ENCODE data around the gene ADGRF4. TPM values are rescaled to one million over a fixed set of nuclear protein-coding genes. Genes with fewer than 3 reads are reported as not detected.

ADGRF4 gene
- total RNA-seq, 1 donor from 2014 or later = not detected

DNA sequence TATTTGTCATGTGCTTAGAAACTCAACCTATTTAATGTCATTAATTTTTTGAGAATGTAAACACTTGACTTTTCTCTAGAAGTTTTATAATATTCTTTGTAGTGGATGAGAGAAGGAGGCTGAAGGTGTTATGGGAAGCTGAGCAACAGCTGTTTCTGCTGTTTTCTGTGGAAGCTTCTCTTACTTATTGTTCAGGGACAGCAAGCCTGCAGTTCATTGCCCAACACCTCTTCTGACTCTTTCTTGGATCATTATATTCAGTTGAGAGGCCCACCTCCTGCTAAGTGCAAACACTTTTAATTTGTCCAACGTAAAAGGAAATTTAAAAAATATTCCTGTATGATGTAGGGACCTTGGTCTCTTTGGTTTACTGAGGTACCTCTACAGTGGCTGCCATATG lies 12.0 kb upstream of the ADGRF4 start:
- no peaks in the 10 kb centered on the region for H3K9me3 ChIP-seq (replicated peaks)
- H3K27me3 ChIP-seq (ENCODE audit: low read depth) = no peaks in the 10 kb centered on the region
- H3K4me1 ChIP-seq = no peaks in the 10 kb centered on the region
- no peak overlapping the region for H3K27ac ChIP-seq (replicated peaks)
- intact Hi-C loops (cut with micrococcal nuclease) = no loop called here
- DNase-seq = no peak
- TF ChIP-seq, protein P1, sequence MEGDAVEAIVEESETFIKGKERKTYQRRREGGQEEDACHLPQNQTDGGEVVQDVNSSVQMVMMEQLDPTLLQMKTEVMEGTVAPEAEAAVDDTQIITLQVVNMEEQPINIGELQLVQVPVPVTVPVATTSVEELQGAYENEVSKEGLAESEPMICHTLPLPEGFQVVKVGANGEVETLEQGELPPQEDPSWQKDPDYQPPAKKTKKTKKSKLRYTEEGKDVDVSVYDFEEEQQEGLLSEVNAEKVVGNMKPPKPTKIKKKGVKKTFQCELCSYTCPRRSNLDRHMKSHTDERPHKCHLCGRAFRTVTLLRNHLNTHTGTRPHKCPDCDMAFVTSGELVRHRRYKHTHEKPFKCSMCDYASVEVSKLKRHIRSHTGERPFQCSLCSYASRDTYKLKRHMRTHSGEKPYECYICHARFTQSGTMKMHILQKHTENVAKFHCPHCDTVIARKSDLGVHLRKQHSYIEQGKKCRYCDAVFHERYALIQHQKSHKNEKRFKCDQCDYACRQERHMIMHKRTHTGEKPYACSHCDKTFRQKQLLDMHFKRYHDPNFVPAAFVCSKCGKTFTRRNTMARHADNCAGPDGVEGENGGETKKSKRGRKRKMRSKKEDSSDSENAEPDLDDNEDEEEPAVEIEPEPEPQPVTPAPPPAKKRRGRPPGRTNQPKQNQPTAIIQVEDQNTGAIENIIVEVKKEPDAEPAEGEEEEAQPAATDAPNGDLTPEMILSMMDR (IDR thresholded peaks at IDR 0.05; ENCODE audit: borderline replicate concordance) = no peak
- H3K36me3 ChIP-seq = no peaks in the 10 kb centered on the region
- H3K4me3 ChIP-seq = no peak overlapping the region

DNA sequence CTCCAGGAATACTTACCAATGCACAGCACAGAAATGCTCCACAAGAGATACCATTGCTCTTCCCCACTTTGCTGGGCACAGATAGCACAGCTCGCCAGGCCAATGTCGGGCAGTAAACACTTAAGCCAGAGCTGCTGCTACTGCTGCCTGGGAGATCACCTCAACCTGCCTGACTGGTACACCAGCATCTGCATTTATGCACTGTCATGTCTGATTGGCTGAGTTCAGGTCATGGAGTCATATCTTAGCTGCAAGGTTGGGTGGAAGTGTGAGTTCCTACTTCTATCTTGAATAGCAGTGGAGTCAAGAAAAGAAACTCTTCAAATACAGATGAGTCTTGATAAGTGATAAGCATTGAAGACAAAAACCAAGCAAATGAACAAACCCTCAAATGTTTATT lies 10.9 kb upstream of the ADGRF4 start:
- Histone ChIP-seq H3K9me3 (replicated peaks) (no peaks in the 10 kb centered on the region), H3K36me3 (no peaks in the 10 kb centered on the region), H3K4me1 (no peaks in the 10 kb centered on the region), H3K4me3 (no peak overlapping the region), H3K27ac (replicated peaks) (no peak overlapping the region), H3K27me3 (ENCODE audit: low read depth) (no peaks in the 10 kb centered on the region)
- DNase-seq = no peak
- TF ChIP-seq, protein P1 (IDR thresholded peaks at IDR 0.05; ENCODE audit: borderline replicate concordance) = no peak
- intact Hi-C loops (cut with micrococcal nuclease) = no loop called here

DNA sequence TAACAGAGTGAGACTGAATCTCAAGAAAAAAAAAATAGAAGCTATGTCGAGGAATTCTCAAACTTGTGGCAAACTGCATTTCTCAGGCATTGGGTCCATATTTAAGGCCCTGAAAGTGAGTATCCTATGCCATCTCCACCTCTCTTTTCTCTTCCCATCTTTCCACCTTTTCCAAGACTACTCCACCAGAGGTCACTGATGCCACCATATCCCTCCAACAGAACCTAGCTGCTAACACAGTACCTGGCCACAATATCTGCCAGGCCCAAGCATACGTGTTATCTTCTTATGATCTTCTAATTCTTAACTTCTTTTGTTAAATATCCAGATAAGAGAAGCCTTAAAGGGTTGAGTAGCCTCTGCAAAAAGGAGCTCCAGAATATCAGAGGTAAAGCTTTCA lies 8.2 kb upstream of the ADGRF4 start:
- DNase-seq = no peak
- Histone ChIP-seq H3K27ac (replicated peaks) (no peak overlapping the region), H3K36me3 (no peaks in the 10 kb centered on the region), H3K4me3 (no peak overlapping the region), H3K9me3 (replicated peaks) (no peaks in the 10 kb centered on the region), H3K4me1 (no peaks in the 10 kb centered on the region), H3K27me3 (ENCODE audit: low read depth) (no peaks in the 10 kb centered on the region)
- TF ChIP-seq, protein P1 (IDR thresholded peaks at IDR 0.05; ENCODE audit: borderline replicate concordance) = peak; percentile 12
- intact Hi-C loops (cut with micrococcal nuclease) = no loop called here

- DNase-seq = no peak
Observed at GRCh38 chr6:47690791-47691190, 7.6 kb upstream of the ADGRF4 start.

GRCh38 chr6:47697925-47698324 lies 455 bp upstream of the ADGRF4 start:
- Histone ChIP-seq H3K36me3 (no peaks in the 10 kb centered on the region), H3K4me1 (no peaks in the 10 kb centered on the region), H3K9me3 (replicated peaks) (no peaks in the 10 kb centered on the region), H3K27me3 (ENCODE audit: low read depth) (no peaks in the 10 kb centered on the region), H3K4me3 (no peak overlapping the region), H3K27ac (replicated peaks) (no peak overlapping the region)
- intact Hi-C loops (cut with micrococcal nuclease) = no loop called here
- TF ChIP-seq, protein P1 (IDR thresholded peaks at IDR 0.05; ENCODE audit: borderline replicate concordance) = no peak
- DNase-seq = no peak

More at GRCh38 chr6:47690791-47691190, 7.6 kb upstream of the ADGRF4 start:
- intact Hi-C loops (cut with micrococcal nuclease) = no loop called here
- Histone ChIP-seq H3K36me3 (no peaks in the 10 kb centered on the region), H3K4me3 (no peak overlapping the region), H3K27me3 (ENCODE audit: low read depth) (no peaks in the 10 kb centered on the region), H3K9me3 (replicated peaks) (no peaks in the 10 kb centered on the region), H3K4me1 (no peaks in the 10 kb centered on the region), H3K27ac (replicated peaks) (no peak overlapping the region)
- TF ChIP-seq, protein P1 (IDR thresholded peaks at IDR 0.05; ENCODE audit: borderline replicate concordance) = no peak

DNA sequence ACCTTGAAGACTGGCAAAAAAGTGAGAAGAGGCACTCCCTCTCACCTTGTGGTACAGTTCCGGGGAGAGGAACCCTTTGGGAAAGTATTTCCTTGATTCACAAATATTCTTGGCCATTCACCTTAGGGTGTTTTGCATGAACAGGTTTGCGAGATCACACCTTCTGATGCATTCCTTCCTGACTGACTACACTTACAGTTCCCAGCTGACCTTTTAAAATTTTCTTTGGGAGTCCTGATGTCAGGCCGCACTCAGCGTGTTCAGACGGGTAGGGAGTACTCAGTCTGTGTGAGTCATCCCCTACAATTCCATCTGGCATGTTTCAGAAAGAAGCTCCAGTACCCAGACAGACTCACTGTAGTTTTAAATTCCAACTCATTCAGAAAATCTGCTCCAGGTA lies 1.7 kb downstream of the ADGRF4 start:
- DNase-seq = no peak

More for the DNA sequence above, 1.7 kb downstream of the ADGRF4 start:
- Histone ChIP-seq H3K4me1 (no peaks in the 10 kb centered on the region), H3K27me3 (ENCODE audit: low read depth) (no peaks in the 10 kb centered on the region), H3K9me3 (replicated peaks) (no peaks in the 10 kb centered on the region), H3K36me3 (no peaks in the 10 kb centered on the region), H3K4me3 (no peak overlapping the region), H3K27ac (replicated peaks) (no peak overlapping the region)
- TF ChIP-seq, protein P1 (IDR thresholded peaks at IDR 0.05; ENCODE audit: borderline replicate concordance) = no peak
- intact Hi-C loops (cut with micrococcal nuclease) = no loop called here

Data from left ventricle myocardium inferior (tissue), 1 donor.